ENCODE results near the gene SDK1. TPM values are rescaled to one million over a fixed set of nuclear protein-coding genes. Genes with fewer than 3 reads are reported as not detected.
"Not testable (repeated sequence)": the region's sequence is repeated elsewhere in the genome, so short reads cannot be mapped to it uniquely, and the experiment has no call there.

Gene SDK1
- total RNA-seq, 4 donors from 2014 or later, result 2.5 to 12.9 (median 6.1) TPM

DNA sequence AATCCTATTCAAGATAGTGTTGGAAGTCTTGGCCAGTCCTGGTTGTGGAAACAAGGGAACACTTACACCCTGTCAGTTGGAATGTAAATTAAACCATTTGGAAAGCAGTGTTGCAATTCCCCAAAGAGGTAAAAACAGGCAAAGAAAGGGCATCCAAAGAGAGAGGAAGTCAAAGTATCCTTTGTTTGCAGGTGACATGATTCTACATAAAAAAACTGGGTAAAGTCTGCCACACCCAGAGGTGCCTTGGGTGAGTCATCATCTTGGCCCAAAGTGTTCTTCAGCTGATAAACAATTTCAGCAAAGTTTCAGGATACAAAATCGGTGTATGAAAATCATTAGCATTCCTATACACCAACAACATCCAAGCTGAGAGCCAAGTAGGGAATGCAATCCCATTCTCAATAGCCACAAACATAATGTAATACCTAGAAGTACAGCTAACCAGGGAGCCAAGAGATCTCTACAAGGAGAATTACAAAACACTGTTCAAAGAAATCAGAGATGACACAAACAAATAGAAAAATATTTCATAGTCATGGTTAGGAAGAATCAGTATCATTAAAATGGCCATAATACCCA is 278.7 kb downstream of the SDK1 start:
- H3K9me3 ChIP-seq, result no peaks in the 10 kb centered on the region
- WGBS, result 70% methylated on average over 1 of the region's 1 CpG
- no peaks in the 10 kb centered on the region for H3K27me3 ChIP-seq
- no peak overlapping the region for H3K27ac ChIP-seq
- TF ChIP-seq EP300 (IDR thresholded peaks at IDR 0.05), result no peak
- TF ChIP-seq, protein P1, sequence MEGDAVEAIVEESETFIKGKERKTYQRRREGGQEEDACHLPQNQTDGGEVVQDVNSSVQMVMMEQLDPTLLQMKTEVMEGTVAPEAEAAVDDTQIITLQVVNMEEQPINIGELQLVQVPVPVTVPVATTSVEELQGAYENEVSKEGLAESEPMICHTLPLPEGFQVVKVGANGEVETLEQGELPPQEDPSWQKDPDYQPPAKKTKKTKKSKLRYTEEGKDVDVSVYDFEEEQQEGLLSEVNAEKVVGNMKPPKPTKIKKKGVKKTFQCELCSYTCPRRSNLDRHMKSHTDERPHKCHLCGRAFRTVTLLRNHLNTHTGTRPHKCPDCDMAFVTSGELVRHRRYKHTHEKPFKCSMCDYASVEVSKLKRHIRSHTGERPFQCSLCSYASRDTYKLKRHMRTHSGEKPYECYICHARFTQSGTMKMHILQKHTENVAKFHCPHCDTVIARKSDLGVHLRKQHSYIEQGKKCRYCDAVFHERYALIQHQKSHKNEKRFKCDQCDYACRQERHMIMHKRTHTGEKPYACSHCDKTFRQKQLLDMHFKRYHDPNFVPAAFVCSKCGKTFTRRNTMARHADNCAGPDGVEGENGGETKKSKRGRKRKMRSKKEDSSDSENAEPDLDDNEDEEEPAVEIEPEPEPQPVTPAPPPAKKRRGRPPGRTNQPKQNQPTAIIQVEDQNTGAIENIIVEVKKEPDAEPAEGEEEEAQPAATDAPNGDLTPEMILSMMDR (IDR thresholded peaks at IDR 0.05), result no peak
- TF ChIP-seq POLR2A (IDR thresholded peaks at IDR 0.05), result no peak
- no peak for TF ChIP-seq POLR2AphosphoS5 (IDR thresholded peaks at IDR 0.05)
- no peaks in the 10 kb centered on the region for H3K4me1 ChIP-seq
- H3K36me3 ChIP-seq, result no peaks in the 10 kb centered on the region
- H3K4me3 ChIP-seq, result no peak overlapping the region
- DNase-seq (ENCODE audit: low spot score in 2 of 2), result no peak

DNA sequence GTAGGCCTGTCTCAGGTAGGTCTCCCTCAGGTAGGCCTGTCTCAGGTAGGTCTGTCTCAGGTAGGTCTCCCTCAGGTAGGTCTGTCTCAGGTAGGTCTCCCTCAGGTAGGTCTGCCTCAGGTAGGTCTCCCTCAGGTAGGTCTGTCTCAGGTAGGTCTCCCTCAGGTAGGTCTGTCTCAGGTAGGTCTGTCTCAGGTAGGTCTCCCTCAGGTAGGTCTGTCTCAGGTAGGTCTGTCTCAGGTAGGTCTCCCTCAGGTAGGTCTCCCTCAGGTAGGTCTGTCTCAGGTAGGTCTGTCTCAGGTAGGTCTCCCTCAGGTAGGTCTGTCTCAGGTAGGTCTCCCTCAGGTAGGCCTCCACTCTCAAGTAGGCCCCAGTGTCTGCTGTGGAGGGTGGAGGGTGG is 281.1 kb downstream of the SDK1 start:
- not testable (repeated sequence) for H3K27ac ChIP-seq; H3K4me3 ChIP-seq; H3K4me1 ChIP-seq; H3K9me3 ChIP-seq; H3K36me3 ChIP-seq; H3K27me3 ChIP-seq; DNase-seq (ENCODE audit: low spot score in 2 of 2)

DNA sequence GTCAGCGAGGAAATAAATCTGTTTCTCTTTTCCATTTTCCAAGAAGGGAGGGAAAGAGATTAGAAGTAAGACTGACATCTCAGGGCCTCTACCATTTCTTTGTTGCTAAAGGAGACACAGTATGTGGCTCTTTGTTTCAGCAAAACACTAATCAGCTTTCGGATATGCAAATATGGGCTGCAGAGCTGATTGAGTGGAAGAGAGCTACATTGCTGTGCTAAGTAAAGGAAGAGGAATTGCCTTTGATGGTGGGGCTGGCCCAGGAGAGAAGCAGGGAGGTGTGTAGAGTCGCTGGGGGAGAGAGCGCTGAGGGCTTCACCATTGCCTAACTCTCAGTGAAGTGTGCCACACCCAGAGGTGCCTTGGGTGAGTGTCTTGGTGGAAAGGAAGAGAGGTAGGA is 284.8 kb downstream of the SDK1 start:
- Histone ChIP-seq H3K36me3 (no peaks in the 10 kb centered on the region), H3K4me1 (no peaks in the 10 kb centered on the region), H3K27ac (no peak overlapping the region), H3K4me3 (no peak overlapping the region), H3K9me3 (no peaks in the 10 kb centered on the region), H3K27me3 (no peaks in the 10 kb centered on the region)
- TF ChIP-seq POLR2A (IDR thresholded peaks at IDR 0.05) (no peak), POLR2AphosphoS5 (IDR thresholded peaks at IDR 0.05) (no peak), EP300 (IDR thresholded peaks at IDR 0.05) (no peak)
- TF ChIP-seq, protein P1 (IDR thresholded peaks at IDR 0.05), result no peak
- DNase-seq (ENCODE audit: low spot score in 2 of 2), result no peak
- 88% methylated on average over 4 of the region's 4 CpGs for WGBS

DNA sequence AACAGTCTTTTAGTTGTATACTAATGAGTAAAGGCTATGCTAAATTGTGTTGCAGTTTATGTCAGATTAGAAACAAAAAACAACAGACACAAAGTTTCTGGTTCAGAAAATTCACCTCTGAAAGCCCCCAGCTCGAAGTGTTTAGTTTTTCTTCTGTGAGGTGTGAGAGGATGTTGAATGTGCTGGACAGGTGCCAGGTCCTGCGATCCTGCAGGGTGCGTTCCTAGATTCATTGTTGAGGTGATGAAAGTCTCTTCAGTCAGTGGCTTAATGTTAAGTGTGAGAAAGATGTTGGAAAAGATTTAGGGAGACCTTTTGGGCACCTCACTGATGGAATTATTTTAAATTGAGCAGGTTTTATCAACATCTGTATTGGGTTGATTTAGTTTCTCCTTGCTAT is 287.3 kb downstream of the SDK1 start:
- TF ChIP-seq POLR2A (IDR thresholded peaks at IDR 0.05), result no peak
- no peak for TF ChIP-seq EP300 (IDR thresholded peaks at IDR 0.05)
- no peak for TF ChIP-seq POLR2AphosphoS5 (IDR thresholded peaks at IDR 0.05)
- TF ChIP-seq, protein P1 (IDR thresholded peaks at IDR 0.05), result no peak
- H3K4me3 ChIP-seq, result no peak overlapping the region
- H3K36me3 ChIP-seq, result no peaks in the 10 kb centered on the region
- H3K9me3 ChIP-seq, result no peaks in the 10 kb centered on the region
- DNase-seq (ENCODE audit: low spot score in 2 of 2), result no peak
- H3K27ac ChIP-seq, result no peak overlapping the region
- no peaks in the 10 kb centered on the region for H3K4me1 ChIP-seq
- no peaks in the 10 kb centered on the region for H3K27me3 ChIP-seq
- WGBS, result 49% methylated on average over 3 of the region's 3 CpGs

DNA sequence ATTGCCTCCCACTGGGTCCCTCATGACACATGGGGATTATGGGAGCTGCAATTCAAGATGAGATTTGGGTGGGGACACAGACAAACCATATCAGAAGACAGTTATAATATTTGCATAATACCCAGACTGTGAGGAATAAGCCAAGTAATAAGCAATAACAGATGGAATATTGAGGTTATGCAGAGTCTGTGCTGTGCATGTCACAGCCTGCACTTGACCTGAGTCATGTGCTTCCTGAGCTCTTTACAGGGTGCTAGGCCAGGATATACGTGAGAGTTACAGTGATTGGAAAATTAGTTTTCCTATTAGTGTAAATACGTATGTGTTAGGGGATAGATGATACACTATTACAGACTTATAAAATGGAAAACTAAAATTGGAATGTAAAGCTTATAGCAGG is 288.7 kb downstream of the SDK1 start:
- no peak for DNase-seq (ENCODE audit: low spot score in 2 of 2)
- Histone ChIP-seq H3K27ac (no peak overlapping the region), H3K4me3 (no peak overlapping the region), H3K9me3 (no peaks in the 10 kb centered on the region), H3K4me1 (no peaks in the 10 kb centered on the region), H3K27me3 (no peaks in the 10 kb centered on the region), H3K36me3 (no peaks in the 10 kb centered on the region)
- WGBS, result 49% methylated on average over 2 of the region's 2 CpGs
- TF ChIP-seq EP300 (IDR thresholded peaks at IDR 0.05) (no peak), POLR2A (IDR thresholded peaks at IDR 0.05) (no peak), POLR2AphosphoS5 (IDR thresholded peaks at IDR 0.05) (no peak)
- TF ChIP-seq, protein P1 (IDR thresholded peaks at IDR 0.05), result no peak

DNA sequence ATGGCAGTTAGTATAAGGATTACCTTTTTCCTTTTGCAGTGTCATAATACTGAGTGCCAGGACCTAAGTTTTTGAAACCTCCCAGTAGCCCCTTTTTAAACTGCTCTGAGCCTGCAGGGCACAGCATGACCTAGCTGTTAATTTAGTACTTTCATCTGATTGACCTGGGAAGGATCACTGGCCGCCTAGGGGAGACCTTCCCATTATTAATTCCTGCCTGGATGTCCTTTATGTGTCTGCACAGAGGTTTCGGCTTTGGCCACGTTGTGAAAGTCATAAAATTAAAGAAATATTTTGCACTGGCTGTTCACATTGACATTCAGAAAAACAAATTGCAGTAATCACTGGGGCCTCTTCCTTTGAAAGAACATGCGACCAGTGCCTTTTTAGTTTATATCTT is 290.2 kb downstream of the SDK1 start:
- no peak overlapping the region for H3K27ac ChIP-seq
- no peaks in the 10 kb centered on the region for H3K27me3 ChIP-seq
- TF ChIP-seq POLR2A (IDR thresholded peaks at IDR 0.05) (no peak), EP300 (IDR thresholded peaks at IDR 0.05) (no peak), POLR2AphosphoS5 (IDR thresholded peaks at IDR 0.05) (no peak)
- TF ChIP-seq, protein P1 (IDR thresholded peaks at IDR 0.05), result no peak
- no peak for DNase-seq (ENCODE audit: low spot score in 2 of 2)
- no peaks in the 10 kb centered on the region for H3K9me3 ChIP-seq
- no peaks in the 10 kb centered on the region for H3K4me1 ChIP-seq
- H3K4me3 ChIP-seq, result no peak overlapping the region
- no peaks in the 10 kb centered on the region for H3K36me3 ChIP-seq
- 71% methylated on average over 4 of the region's 4 CpGs for WGBS
